HG03159 (cell line): Measurements from ENCODE around the gene TGM2.

Experiments
- ATAC-seq: cut with Tn5 transposase; IDR thresholded peaks from one replicate; pipeline ENCODE4 v1.9.1; 2021; ENCODE audit warnings: mild to moderate bottlenecking, moderate library complexity; ENCODE audit not compliant: unreplicated experiment

The TGM2 gene

GRCh38 chr20:38165089-38165965, at the start of gene TGM2:
Gene TGM2, minus strand, starts transcription at chr20:38165270. Its CDS starts 72 bp downstream, at chr20:38165198.
- peak; percentile 74 for ATAC-seq

GRCh38 chr20:38214256-38215193, 49.5 kb upstream of the TGM2 start:
- ATAC-seq = no peak

DNA sequence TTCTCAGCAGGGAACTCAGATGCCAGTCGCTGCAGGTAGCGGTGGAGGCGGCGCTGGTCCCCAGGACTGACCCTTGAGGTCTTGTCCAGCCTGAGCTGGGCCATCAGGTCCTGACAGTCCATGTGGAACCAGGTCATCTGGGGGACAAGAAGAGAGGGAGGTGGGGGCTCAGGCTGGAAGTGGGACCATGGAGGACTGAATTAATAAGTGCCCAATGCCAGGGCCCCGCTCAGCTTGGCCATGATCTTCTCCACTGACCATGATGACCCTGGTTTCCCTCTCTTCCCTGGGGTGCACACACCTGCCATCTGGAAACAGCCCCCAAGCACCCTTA, 48.5 kb upstream of the TGM2 start:
- ATAC-seq = no peak

DNA sequence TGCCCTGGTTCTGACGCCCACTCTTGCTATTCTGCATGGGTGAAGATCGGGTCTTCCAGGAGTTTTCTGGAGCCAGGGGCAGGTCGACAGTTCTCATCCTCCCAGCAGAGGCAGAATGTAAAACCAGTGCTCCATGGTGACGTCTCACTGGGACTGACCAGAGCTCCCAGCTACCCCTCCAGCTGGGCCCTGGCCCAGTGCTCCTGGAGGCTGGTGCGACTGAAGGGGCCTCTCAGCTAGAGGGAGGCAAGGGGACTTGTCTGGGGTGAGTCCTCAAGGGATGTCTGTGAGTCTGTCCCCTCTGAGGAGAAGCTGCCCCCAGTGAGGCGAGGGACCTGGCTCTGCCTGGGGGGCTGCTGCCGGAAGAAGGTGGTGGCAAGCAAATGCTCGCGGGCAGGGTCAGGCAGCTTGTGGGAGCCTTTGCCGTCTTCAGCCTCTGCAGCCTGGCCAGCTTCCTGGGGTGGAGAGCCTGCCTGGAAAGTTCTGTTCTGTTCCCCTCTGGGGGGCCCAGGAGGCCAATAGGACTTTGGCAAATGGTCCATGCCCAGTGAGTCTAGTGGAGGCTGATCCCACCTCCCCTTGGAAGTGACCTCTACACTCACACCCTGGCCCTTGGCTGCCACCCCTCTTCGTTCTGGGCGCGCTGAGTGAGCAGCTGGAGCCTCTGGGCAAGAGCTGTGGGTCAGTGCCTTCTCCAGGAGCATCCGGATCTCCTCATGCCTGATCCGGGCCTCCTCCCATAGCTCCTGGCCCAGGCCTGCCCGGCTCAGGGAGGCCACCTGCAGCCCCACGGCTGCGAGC, 47.9 kb upstream of the TGM2 start:
- ATAC-seq = no peak

DNA sequence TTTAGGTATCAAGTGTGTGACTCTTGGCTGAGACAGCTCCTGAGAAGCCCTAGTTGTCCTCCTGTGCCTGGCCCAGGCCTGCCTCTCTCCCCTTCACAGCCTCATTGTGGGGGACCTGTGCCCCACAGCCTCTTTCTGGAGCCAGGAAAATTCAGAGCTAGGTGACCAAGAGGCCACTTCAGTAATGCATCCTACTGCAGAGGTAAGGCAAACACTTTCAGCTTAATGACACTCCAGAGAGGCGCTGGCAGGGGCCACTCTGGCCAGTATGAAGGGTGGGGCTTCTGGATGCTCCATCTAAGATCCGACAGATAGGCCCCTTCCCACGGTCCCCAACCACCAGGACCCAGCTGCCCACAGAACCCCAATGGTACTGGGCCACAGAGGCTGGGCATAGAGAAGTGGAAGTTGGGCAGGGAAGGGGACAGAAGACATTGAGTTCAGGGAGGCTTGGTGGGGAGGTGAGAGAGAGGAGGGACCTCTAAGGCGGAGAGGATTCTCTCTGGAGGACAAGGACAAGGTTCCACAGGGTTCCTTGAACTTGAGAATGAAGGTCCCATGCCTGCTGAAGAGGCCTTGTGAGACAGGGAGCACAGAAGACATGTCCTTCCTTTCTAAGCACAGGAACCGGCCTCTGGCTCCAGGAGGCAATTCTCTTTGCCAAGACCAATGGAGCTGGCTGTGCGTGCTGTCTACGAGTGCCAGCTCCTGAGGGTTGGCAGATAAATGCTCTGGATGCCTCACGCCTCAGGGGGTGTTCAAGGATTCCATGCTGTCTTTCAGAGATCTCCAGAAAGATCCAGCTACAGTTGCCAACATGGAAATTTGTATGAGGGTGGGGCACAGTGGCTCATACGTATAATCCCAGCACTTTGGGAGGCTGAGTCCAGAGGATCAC, 46.4 kb upstream of the TGM2 start:
- no peak for ATAC-seq

- no peak for ATAC-seq
These were observed 45.7 kb upstream of the TGM2 start for GRCh38 chr20:38210741-38211140.

GRCh38 chr20:38209736-38210405, 44.8 kb upstream of the TGM2 start:
- no peak for ATAC-seq

DNA sequence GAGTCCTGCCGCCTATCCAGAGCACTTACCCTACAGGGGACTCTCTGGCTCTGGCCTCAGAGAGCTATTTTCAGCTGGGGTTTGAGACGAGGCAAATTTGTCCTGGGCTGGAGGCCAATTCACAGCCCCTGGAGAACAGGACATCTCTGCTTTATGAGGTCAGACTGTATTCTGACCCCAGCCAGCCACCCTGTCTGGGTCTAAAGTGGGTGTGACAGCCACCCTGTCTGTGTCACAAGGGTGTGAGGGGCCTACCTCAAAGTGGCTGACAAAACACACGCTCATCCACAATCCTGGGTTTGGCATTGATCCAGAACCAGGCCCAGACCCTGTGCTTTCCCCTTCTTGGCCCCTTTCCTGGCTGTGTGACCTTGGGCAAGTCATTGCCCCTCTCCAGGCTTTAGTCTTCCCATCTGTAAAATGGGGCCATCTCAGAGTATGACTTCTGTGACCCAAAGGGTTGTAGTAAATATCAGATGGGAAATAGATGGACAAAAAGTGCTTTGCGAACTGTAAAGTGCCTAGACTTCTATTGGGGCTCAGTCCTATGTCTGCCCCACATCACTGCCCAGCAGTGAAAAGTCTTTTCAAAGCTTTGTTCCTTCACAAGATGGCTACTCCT, 44.1 kb upstream of the TGM2 start:
- no peak for ATAC-seq

DNA sequence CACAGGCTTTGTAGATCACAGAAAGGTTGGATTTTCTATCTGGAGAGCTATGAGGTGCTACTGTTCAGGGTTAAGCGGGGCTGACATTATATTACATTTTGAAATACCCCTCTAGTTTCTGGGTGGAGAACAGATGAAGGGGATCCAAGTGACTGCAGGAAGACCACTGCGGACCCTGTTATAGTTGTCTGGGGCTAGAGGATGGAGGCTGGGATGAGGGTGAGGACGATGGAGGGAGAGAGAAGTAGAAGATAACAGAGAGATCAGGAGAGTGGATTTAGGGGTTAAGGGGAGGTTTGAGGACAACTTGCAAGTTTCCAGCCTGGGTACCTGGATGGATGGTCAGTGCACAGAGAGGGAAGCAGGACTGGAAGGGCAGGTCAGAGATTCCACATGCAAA, 43.5 kb upstream of the TGM2 start:
- no peak for ATAC-seq

DNA sequence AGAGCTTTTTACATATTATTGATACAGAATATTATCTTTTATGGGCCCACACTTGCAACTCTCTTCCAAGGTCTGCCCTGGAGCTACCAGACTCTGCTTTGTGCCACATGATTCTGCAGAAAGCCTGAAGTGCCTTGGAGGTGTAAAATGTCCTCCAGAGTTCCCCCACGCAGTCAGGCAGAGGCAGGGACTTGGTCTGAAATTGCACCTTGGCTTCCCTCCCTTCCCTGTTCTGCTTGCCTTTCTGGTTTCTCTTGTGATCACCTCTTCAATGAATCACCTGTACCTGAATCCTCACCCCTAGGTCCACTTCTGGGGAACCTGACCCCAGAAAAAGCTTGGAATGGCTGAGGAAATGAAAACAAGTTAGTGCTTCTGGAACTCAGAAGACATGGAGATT, 43.0 kb upstream of the TGM2 start:
- no peak for ATAC-seq

DNA sequence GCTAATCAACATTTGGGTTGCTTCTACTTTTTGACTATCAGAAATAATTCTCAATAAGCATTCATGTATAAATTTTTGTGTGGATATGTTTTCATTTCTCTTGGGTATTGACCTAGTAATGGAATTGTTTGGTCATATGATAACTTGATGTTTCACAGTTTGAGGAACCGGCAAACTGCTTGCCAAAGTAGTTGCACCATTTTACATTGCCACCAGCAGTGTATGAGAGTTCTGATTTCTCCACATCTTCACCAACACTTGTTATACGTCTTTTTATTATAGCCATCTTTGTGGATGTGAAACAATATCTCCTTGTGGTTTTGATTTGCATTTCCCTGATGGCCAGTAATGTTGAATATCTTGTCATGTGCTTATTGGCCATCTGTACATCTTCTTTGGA, 42.6 kb upstream of the TGM2 start:
- ATAC-seq = no peak

DNA sequence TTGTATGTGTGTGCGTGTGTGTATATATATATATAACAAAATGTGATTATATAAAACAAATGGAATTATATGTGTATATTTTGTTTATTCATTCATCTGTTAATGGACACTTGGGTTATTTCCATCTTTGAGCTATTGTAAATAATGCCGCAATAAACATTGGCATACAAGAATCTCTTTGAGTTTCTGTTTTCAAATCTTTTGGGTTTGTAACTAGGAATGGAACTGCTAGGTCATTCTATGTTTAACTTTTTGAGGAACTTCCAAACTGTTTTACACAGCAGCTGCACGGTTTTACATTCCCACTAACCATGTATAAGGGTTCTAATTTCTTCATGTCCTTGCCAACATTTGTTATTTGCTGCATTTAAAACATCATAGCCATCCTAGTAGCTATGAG, 39.9 kb upstream of the TGM2 start:
- no peak for ATAC-seq

GRCh38 chr20:38203981-38204357, 38.9 kb upstream of the TGM2 start:
- ATAC-seq = no peak

DNA sequence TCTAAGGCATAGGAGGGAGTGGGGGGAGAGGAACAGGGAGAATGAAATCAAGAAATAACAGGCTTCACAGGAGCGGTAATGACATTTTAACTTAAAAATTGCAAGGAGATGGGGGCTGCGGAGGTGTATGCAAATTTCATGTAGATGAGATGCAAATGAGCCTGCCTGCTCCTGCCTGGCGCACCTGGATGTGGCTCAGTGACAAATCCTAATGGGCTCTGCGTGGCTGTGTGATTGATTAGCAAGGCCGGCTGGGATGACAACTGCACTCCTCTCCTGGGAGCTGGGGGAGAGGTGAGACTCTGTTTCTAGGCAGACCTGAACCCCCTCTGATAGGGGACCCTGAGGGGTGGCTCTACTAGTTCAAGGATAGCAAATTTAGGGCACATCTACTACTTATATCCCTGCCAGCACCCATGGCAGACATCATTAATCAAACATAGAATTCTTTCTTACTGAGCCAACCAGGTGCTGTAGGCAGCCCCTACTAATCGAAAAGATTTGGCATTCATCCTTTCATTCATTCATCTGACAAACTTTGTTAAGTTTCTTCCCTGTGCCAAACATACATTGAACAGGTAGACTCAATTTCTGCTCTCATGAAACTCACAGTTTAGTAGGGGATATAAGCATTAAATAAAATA, 38.4 kb upstream of the TGM2 start:
- ATAC-seq = no peak

GRCh38 chr20:38202982-38203293, 37.9 kb upstream of the TGM2 start:
- no peak for ATAC-seq

DNA sequence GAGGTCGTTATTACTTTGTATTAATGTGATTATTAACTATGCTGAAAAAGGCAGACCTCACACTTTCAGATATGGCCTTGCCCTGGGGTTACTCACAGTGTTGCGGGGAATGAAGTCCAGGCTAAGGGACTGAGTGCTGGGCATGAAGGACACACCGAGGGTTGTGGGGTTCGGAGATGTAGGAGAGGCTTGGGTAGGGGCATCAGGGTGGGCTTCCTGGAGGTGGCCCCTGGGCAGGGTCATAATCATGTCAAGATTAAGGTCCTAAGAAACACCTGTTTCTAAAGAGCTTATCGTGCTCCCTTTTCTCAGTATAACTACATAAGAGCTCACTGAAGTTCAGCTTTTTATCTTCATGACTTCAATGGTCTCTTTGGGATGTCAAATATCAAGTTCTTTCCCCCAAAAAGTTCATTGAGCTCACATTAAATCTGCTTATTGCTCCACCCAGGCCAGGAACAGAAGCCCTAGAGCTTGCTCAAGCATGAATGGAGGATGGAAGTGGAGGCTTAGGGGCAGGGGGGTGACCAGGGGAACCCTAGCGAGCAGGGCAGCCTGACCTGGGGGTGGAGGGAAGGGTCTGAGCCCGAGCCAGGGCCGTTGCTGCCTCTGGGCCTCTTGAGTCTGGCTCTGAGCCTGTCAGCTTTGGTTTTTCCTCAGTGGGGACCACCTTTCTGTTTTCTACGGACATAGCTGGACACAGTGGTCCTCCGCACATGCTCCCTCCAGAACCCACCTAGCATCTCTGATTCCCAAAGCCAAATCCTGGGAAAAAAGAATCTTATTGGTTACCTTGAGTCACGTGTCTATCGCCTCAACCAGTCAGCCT, 37.3 kb upstream of the TGM2 start:
- ATAC-seq = no peak

- no peak for ATAC-seq
These were observed 36.3 kb upstream of the TGM2 start for GRCh38 chr20:38201356-38201755.

DNA sequence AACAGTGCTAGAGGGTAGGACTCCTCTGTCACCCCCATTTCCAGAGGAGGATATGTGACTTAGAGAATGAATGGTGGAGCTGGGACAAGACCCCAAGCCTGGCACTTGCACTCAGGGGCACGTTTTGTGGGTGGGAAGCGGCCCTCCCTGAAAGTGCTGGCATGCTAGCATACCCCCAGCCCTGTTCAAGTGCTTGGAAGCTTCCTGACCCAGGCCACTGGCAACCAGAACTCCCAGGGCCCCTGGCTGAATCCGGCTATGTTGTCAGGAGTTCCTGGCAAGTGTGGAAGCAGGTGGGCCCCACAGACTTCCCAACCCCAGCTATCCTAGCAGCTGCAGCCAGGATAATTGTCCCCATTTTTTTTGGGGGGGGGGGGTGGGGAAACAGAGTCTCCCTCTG, 35.6 kb upstream of the TGM2 start:
- ATAC-seq = no peak
